Calu3 (cell line): ENCODE results near the gene MINDY4B. TPM values are rescaled to one million over a fixed set of nuclear protein-coding genes. Genes with fewer than 3 reads are reported as not detected.

ENCODE experiments used
- BruUV-seq: library from RNA; stranded (reverse); fragments of 400-500 nt; replicated peaks from 2 replicates; lab custom pipeline; 2021; lab: Mats Ljungman, UMichigan
- CTCF ChIA-PET: fragments of 300-600 bp; sonication (Branson Sonifier 250); formaldehyde crosslinking; loops from one replicate; lab custom pipeline; 2022; ENCODE audit warnings: antibody characterized with exemption; lab: Charles Lee
- DNase-seq: peaks from one replicate; pipeline ENCODE4 v3.0.0; 2022
- H3K27ac Mint-ChIP-seq: one replicate; pipeline ENCODE4 v1.8.0; 2022; ENCODE audit warnings: mixed read lengths; ENCODE audit not compliant: unreplicated experiment
- H3K27me3 Mint-ChIP-seq: one replicate; pipeline ENCODE4 v1.8.0; 2022; ENCODE audit warnings: mixed read lengths; ENCODE audit not compliant: unreplicated experiment
- H3K36me3 Mint-ChIP-seq: one replicate; pipeline ENCODE4 v1.8.0; 2022; ENCODE audit warnings: mild to moderate bottlenecking, moderate library complexity, mixed read lengths; ENCODE audit not compliant: insufficient read depth, unreplicated experiment
- H3K4me1 Mint-ChIP-seq: one replicate; pipeline ENCODE4 v1.8.0; 2022; ENCODE audit warnings: mild to moderate bottlenecking, low read depth, mixed read lengths; ENCODE audit not compliant: unreplicated experiment
- H3K4me3 Mint-ChIP-seq: one replicate; pipeline ENCODE4 v1.8.0; 2022; ENCODE audit warnings: mild to moderate bottlenecking, low read depth, moderate library complexity, mixed read lengths; ENCODE audit not compliant: unreplicated experiment
- H3K9me3 Mint-ChIP-seq: one replicate; pipeline ENCODE4 v1.8.0; 2022; ENCODE audit warnings: low read depth, mixed read lengths; ENCODE audit not compliant: unreplicated experiment
- CTCF ChIP-seq: fragments of 200-600 bp; IDR thresholded peaks from one replicate; pipeline ENCODE4 v1.8.0; 2022; ENCODE audit warnings: antibody characterized with exemption; ENCODE audit not compliant: unreplicated experiment
- intact Hi-C: fragments of 100-400 bp; cut with micrococcal nuclease; formaldehyde crosslinking; loops from one replicate; pipeline ENCODE4 v1.10.0; 2022; ENCODE audit not compliant: unreplicated experiment
- total RNA-seq: library from RNA; stranded (reverse); gene quantifications from 2 replicates; pipeline ENCODE4 v1.2.3, GENCODE V29; 2022

MINDY4B gene
- total RNA-seq, 1 experiment from 2014 or later = not detected

GRCh38 chr3:150912501-150912900, 7.3 kb upstream of the MINDY4B start:
- Mint-ChIP-seq H3K27ac (no peak overlapping the region), H3K36me3 (no peaks in the 10 kb centered on the region), H3K27me3 (peaks cover 79% of the 10 kb centered on the region), H3K4me3 (no peak overlapping the region), H3K9me3 (no peaks in the 10 kb centered on the region), H3K4me1 (no peaks in the 10 kb centered on the region)
- CTCF ChIA-PET = interaction anchor here (0.7 to 0.8 kb wide), 2 partner anchors 36 to 830 kb away, joined by 3 to 7 read pairs; no protein-coding TSS in a partner anchor
- no TSS peak for BruUV-seq
- intact Hi-C loops = no loop called here
- no peak for TF ChIP-seq CTCF
- DNase-seq = no peak

- DNase-seq = no peak
- H3K4me3 Mint-ChIP-seq = no peak overlapping the region
- no peak overlapping the region for H3K27ac Mint-ChIP-seq
- H3K27me3 Mint-ChIP-seq = peaks cover 79% of the 10 kb centered on the region
- no peaks in the 10 kb centered on the region for H3K36me3 Mint-ChIP-seq
- no TSS peak for BruUV-seq
- intact Hi-C loops = no loop called here
- no peak for TF ChIP-seq CTCF
- no peaks in the 10 kb centered on the region for H3K9me3 Mint-ChIP-seq
- H3K4me1 Mint-ChIP-seq = no peaks in the 10 kb centered on the region
- CTCF ChIA-PET = interaction anchor here (0.6 kb wide), 2 partner anchors 10 to 395 kb away, joined by 3 to 5 read pairs; no protein-coding TSS in a partner anchor
Observed at GRCh38 chr3:150911771-150912170, 6.5 kb upstream of the MINDY4B start.

GRCh38 chr3:150906461-150906860, 1.2 kb upstream of the MINDY4B start:
- H3K4me3 Mint-ChIP-seq = no peak overlapping the region
- peaks cover 100% of the 10 kb centered on the region for H3K27me3 Mint-ChIP-seq
- CTCF ChIA-PET = no interaction called here
- H3K36me3 Mint-ChIP-seq = no peaks in the 10 kb centered on the region
- H3K4me1 Mint-ChIP-seq = no peaks in the 10 kb centered on the region
- no peak for TF ChIP-seq CTCF
- BruUV-seq = no TSS peak
- H3K9me3 Mint-ChIP-seq = no peaks in the 10 kb centered on the region
- intact Hi-C loops = no loop called here
- no peak for DNase-seq
- no peak overlapping the region for H3K27ac Mint-ChIP-seq

GRCh38 chr3:150905746-150906145, 507 bp upstream of the MINDY4B start:
- Mint-ChIP-seq H3K27ac (no peak overlapping the region), H3K27me3 (peaks cover 100% of the 10 kb centered on the region), H3K4me1 (no peaks in the 10 kb centered on the region), H3K9me3 (no peaks in the 10 kb centered on the region), H3K4me3 (no peak overlapping the region), H3K36me3 (no peaks in the 10 kb centered on the region)
- CTCF ChIA-PET = no interaction called here
- no TSS peak for BruUV-seq
- DNase-seq = no peak
- TF ChIP-seq CTCF = no peak
- intact Hi-C loops = no loop called here
